ENCODE data around the gene MEAK7. TPM values are rescaled to one million over a fixed set of nuclear protein-coding genes. Genes with fewer than 3 reads are reported as not detected.

The MEAK7 gene
- total RNA-seq, 2 donors from 2014 or later = 6.7 to 11.2 TPM

DNA sequence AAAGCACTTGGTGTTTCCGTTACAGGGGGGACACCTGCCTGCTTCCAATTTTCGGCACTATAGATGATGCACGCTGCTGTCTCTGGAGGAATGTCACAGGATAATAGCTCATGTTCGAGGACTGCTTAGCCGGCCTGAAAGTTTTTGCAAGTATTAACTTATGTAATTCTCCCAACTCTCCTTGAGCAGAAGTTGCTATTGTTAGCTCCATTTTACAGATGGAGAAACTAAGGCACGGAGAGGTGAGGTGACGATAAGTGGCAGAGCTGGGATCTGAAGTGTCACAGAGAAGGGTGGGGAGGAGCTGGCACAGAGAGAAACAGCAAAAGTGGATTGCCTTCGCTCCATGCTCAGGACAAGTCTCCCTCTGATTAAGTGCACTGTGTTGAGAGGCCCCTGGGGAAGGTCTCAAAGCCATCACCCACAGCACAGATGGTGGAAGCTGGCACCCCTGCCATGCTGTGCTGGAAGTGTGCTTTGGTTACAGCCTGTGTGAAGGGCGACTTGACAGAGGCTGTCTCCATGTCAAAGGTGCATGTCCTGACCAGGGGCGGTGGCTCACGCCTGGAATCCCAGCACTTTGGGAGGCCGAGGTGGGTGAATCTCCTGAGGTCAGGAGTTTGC is 40.8 kb upstream of the MEAK7 start:
- Histone ChIP-seq H3K9me3 (no peaks in the 10 kb centered on the region), H3K27ac (no peak overlapping the region), H3K4me1 (no peaks in the 10 kb centered on the region), H3K4me3 (no peak overlapping the region), H3K36me3 (replicated peaks in 1 of 2; ENCODE audit: insufficient read depth in 1 of 2, low read depth in 2 of 2) (no peaks in the 10 kb centered on the region), H3K27me3 (no peaks in the 10 kb centered on the region)
- intact Hi-C loops (cut with DNase I) = no loop called here
- DNase-seq = no peak
- no peak for ATAC-seq
- 79 to 83% methylated on average over 7 to 12 of the region's 12 CpGs for WGBS, 2 donors
- no peak for TF ChIP-seq POLR2A (IDR thresholded peaks at IDR 0.05)

DNA sequence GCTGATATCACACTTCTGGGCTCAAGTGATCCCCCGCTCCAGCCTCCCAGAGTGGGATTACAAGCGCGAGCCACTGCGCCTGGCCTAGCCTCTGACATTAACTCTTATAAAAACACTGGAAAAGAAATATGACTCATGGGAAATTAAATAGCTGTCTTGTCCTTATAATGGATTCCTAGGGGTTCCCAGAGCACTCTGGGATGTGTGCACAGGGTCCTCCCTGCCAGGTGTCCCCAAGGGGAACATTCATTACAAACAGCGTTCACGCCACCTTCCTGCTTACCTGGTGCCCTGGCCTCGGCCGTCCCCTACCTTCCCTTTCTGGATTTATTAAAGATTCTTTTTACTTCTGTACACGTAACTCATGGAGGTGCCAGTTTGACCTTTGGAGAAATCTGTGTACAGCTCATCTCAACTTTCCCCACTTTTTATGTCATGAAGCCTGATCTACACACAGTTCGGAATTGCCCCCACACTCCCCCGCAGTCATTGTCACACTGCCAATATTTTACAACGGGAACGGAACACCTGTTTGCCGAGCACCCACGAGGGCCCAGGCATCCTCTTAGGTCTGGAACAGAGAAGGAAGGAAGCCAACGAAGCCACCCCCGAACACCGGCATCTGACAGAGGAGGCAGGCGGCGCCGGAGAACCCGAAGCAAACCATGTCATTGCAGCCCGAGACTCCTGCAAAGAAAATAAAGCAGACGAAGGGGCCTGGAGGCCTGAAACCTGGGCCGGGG is 39.7 kb upstream of the MEAK7 start:
- Histone ChIP-seq H3K27me3 (no peaks in the 10 kb centered on the region), H3K36me3 (replicated peaks in 1 of 2; ENCODE audit: insufficient read depth in 1 of 2, low read depth in 2 of 2) (no peaks in the 10 kb centered on the region), H3K27ac (no peak overlapping the region), H3K9me3 (no peaks in the 10 kb centered on the region), H3K4me3 (no peak overlapping the region), H3K4me1 (no peaks in the 10 kb centered on the region)
- intact Hi-C loops (cut with DNase I) = no loop called here
- no peak for DNase-seq
- no peak for ATAC-seq
- WGBS, 2 donors = 64 to 70% methylated on average over 25 of the region's 25 CpGs
- TF ChIP-seq, protein P1, sequence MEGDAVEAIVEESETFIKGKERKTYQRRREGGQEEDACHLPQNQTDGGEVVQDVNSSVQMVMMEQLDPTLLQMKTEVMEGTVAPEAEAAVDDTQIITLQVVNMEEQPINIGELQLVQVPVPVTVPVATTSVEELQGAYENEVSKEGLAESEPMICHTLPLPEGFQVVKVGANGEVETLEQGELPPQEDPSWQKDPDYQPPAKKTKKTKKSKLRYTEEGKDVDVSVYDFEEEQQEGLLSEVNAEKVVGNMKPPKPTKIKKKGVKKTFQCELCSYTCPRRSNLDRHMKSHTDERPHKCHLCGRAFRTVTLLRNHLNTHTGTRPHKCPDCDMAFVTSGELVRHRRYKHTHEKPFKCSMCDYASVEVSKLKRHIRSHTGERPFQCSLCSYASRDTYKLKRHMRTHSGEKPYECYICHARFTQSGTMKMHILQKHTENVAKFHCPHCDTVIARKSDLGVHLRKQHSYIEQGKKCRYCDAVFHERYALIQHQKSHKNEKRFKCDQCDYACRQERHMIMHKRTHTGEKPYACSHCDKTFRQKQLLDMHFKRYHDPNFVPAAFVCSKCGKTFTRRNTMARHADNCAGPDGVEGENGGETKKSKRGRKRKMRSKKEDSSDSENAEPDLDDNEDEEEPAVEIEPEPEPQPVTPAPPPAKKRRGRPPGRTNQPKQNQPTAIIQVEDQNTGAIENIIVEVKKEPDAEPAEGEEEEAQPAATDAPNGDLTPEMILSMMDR (IDR thresholded peaks at IDR 0.05) = no peak
- no peak for TF ChIP-seq POLR2A (IDR thresholded peaks at IDR 0.05)

DNA sequence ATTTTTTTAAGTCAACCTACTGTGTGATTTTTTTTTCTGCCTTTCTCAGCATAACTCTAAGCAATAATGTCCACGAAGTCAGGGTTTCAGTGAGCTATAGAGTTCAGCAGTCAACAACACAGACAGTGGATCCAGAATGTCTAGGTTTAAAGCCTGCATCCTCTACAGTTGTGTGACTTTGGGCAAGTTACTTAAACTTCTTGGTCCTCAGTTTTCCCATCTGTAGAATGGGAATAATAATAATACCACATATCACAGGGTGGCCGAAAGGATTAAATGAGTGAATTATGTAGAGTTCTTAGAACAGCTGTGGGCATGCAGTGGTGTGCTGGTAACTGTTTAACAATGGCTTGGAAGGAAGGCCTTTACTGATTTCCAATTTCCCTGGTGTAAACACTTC is 38.8 kb upstream of the MEAK7 start:
- WGBS, 2 donors = 97 to 100% methylated on average over 2 of the region's 2 CpGs
- no peak for ATAC-seq
- H3K9me3 ChIP-seq = no peaks in the 10 kb centered on the region
- TF ChIP-seq, protein P1 (IDR thresholded peaks at IDR 0.05) = no peak
- no peak for TF ChIP-seq POLR2A (IDR thresholded peaks at IDR 0.05)
- no peaks in the 10 kb centered on the region for H3K4me1 ChIP-seq
- intact Hi-C loops (cut with DNase I) = no loop called here
- H3K4me3 ChIP-seq = no peak overlapping the region
- H3K27me3 ChIP-seq = no peaks in the 10 kb centered on the region
- no peak overlapping the region for H3K27ac ChIP-seq
- H3K36me3 ChIP-seq (replicated peaks in 1 of 2; ENCODE audit: insufficient read depth in 1 of 2, low read depth in 2 of 2) = no peaks in the 10 kb centered on the region
- no peak for DNase-seq

DNA sequence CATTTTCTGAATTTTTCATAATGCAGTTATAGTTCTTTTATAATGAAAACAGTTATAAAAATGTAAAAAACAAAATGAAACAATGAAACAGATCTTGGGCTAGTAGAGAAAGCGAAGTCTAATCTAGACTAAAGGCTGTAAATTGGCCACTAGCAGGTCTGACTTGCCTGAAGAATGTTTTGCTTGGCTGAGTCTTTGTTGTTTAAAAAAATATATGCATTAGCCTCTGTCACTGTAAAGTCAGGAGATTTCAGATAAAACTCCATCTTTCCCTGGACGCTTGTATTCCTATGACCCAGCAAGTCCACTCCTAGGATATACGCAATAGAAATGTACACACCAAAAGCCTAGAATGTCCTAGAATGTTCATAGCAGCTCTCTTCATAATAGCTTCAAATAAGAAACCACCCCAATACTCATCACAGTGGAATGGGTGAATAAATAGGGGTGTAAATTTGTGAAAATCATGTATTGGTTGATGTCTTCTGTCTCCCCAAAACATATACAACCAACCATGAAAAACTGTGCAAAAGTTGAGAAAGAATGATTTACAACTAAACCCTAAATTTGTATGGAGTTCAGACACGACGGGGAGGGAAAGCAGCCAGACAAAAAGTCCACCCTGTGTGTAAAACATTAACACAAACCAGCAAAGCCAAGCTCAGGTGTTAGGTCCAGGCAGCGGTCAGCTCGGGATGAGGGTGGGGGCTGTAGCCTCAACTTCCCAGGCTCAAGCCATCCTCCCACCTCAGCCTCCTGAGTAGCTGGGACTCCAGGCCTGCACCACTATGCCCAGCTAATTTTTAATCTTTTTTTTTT is 37.7 kb upstream of the MEAK7 start:
- WGBS, 2 donors = 68% methylated on average over 7 of the region's 7 CpGs
- no peaks in the 10 kb centered on the region for H3K27me3 ChIP-seq
- TF ChIP-seq, protein P1 (IDR thresholded peaks at IDR 0.05) = no peak
- TF ChIP-seq POLR2A (IDR thresholded peaks at IDR 0.05) = no peak
- no peaks in the 10 kb centered on the region for H3K9me3 ChIP-seq
- intact Hi-C loops (cut with DNase I) = no loop called here
- no peak overlapping the region for H3K4me3 ChIP-seq
- no peak for ATAC-seq
- H3K27ac ChIP-seq = no peak overlapping the region
- no peak for DNase-seq
- H3K36me3 ChIP-seq (replicated peaks in 1 of 2; ENCODE audit: insufficient read depth in 1 of 2, low read depth in 2 of 2) = no peaks in the 10 kb centered on the region
- H3K4me1 ChIP-seq = no peaks in the 10 kb centered on the region

DNA sequence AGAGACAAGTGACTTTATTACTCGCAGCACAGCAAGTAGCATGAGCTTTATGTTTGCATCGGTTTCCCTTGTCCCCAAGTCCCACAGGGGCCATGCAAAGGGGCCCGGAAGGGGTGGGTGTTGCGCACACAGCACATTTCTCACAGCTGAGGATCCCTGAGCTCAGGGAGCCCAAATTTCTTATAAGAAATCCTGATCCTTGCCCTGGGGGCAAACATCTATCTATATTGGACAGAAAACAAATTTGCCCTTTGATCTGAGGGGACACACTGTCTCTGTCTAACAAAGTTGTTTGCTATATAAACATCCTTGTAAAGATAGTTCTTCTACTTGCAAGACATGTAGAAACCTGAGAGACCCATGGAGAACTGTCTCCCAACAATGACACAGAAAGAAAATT is 35.7 kb upstream of the MEAK7 start:
- no peaks in the 10 kb centered on the region for H3K4me1 ChIP-seq
- H3K4me3 ChIP-seq = no peak overlapping the region
- no peak for TF ChIP-seq POLR2A (IDR thresholded peaks at IDR 0.05)
- TF ChIP-seq, protein P1 (IDR thresholded peaks at IDR 0.05) = no peak
- no peaks in the 10 kb centered on the region for H3K36me3 ChIP-seq (replicated peaks in 1 of 2; ENCODE audit: insufficient read depth in 1 of 2, low read depth in 2 of 2)
- H3K27ac ChIP-seq = no peak overlapping the region
- DNase-seq (no peak), ATAC-seq (no peak)
- WGBS, 2 donors = 82 to 96% methylated on average over 4 of the region's 4 CpGs
- intact Hi-C loops (cut with DNase I) = no loop called here
- H3K27me3 ChIP-seq = no peaks in the 10 kb centered on the region
- H3K9me3 ChIP-seq = no peaks in the 10 kb centered on the region

Measured in body of pancreas (tissue), 4 donors.